KMS-11 (cell line): ENCODE data around the gene TIMM22.

Experiments used
- H2AFZ ChIP-seq: fragments of 200-600 bp; sonication (generic); 2 replicates; pipeline ENCODE4 v1.6.1; 2016; ENCODE audit warnings: antibody characterized with exemption, mixed run types, low read depth
- H3K27ac ChIP-seq: fragments of 200-600 bp; sonication (generic); 2 replicates; pipeline ENCODE4 v1.6.1; 2016; ENCODE audit warnings: mild to moderate bottlenecking, mixed run types
- H3K27me3 ChIP-seq: fragments of 200-600 bp; sonication (generic); 2 replicates; pipeline ENCODE4 v1.6.1; 2017; ENCODE audit warnings: mild to moderate bottlenecking, low read depth, mixed run types, moderate library complexity; ENCODE audit not compliant: insufficient read depth
- H3K36me3 ChIP-seq: fragments of 200-600 bp; sonication (generic); 2 replicates; pipeline ENCODE4 v1.6.1; 2017; ENCODE audit warnings: mild to moderate bottlenecking, mixed run types; ENCODE audit not compliant: insufficient read depth
- H3K4me1 ChIP-seq: fragments of 200-600 bp; sonication (generic); 2 replicates; pipeline ENCODE4 v1.6.1; 2016; ENCODE audit warnings: mild to moderate bottlenecking, low read depth, mixed run types; ENCODE audit not compliant: poor library complexity, severe bottlenecking
- H3K4me2 ChIP-seq: fragments of 200-600 bp; sonication (generic); 2 replicates; pipeline ENCODE4 v1.7.0; 2016; ENCODE audit warnings: mild to moderate bottlenecking, mixed run types
- H3K4me3 ChIP-seq: fragments of 200-600 bp; sonication (generic); IDR thresholded peaks from 2 replicates; pipeline ENCODE4 v1.6.1; 2017; ENCODE audit warnings: low read depth, low read length, mixed read lengths; ENCODE audit not compliant: insufficient read depth
- H3K79me2 ChIP-seq: fragments of 200-600 bp; sonication (generic); 2 replicates; pipeline ENCODE4 v1.6.1; 2016; ENCODE audit warnings: low read depth, mixed run types; ENCODE audit not compliant: insufficient read depth
- H3K9ac ChIP-seq: fragments of 200-600 bp; sonication (generic); 2 replicates; pipeline ENCODE4 v1.6.1; 2016; ENCODE audit warnings: mild to moderate bottlenecking, mixed run types
- H4K20me1 ChIP-seq: fragments of 200-600 bp; sonication (generic); 2 replicates; pipeline ENCODE4 v1.6.1; 2016; ENCODE audit warnings: mild to moderate bottlenecking, mixed run types; ENCODE audit not compliant: insufficient read depth
- TF ChIP-seq, protein P1 (sequence below): fragments of 200-600 bp; sonication (generic); conservative IDR thresholded peaks from 2 replicates; pipeline ENCODE4 v1.6.1; 2017; ENCODE audit warnings: low read depth, mild to moderate bottlenecking, antibody characterized with exemption, low read length, moderate library complexity, mixed read lengths

The TIMM22 gene

GRCh38 chr17:998111-998510, 1.2 kb downstream of the TIMM22 start:
- Histone ChIP-seq H3K9ac (peak overlapping the region; percentile 78; the same call in 1 of the 2 replicates), H4K20me1 (no peaks in the 10 kb centered on the region)

DNA sequence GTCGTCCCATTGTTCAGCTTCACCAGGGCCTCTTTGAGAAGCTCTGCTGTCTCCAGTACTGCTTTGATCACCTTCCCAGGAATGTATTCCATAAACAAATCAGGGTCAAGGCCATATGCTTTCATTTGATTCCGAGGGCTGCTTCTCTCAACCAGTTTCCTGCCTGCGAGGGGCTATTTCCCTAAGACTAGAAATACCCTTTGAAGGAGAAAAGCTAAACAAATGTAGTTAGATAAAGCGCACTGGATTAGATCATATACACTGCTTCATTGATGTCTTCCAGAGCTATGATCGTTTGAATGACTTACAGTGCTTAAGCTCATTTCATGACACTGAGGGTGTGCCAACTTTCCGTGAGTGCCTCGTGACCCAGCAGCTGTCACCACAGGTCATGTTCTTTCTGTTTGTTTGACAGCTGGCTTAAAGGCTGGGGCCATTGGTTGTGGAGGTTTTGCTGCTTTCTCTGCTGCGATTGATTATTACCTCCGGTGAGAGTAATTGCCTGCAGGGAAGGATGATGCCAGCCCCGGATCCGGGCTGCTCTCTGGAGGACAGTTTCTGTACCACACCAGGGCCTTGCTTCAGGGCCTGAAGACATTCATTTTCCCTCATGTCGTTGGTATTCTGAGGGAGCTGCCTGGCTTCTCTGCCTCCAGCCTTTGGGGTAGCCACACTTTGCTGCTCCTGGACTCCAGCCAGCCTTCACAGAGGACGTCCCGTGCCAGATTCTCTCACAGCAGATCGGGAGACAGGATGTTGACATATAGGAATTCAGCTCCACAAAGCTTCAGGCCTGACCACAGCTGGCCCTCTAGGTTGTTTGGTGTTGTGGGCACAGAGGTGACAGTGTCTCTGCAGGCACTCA, 3.9 kb downstream of the TIMM22 start:
- H3K4me1 ChIP-seq: peaks cover 18% of the 10 kb centered on the region
- no peak overlapping the region for H3K4me3 ChIP-seq
- no peaks in the 10 kb centered on the region for H4K20me1 ChIP-seq
- no peak overlapping the region for H3K4me2 ChIP-seq
- peaks cover 14% of the 10 kb centered on the region for H3K79me2 ChIP-seq
- H3K27ac ChIP-seq: no peak overlapping the region
- H3K9ac ChIP-seq: no peak overlapping the region
- H3K27me3 ChIP-seq: no peaks in the 10 kb centered on the region
- no peak overlapping the region for H2AFZ ChIP-seq
- H3K36me3 ChIP-seq: no peaks in the 10 kb centered on the region; the same call in 1 of the 2 replicates
- TF ChIP-seq, protein P1, sequence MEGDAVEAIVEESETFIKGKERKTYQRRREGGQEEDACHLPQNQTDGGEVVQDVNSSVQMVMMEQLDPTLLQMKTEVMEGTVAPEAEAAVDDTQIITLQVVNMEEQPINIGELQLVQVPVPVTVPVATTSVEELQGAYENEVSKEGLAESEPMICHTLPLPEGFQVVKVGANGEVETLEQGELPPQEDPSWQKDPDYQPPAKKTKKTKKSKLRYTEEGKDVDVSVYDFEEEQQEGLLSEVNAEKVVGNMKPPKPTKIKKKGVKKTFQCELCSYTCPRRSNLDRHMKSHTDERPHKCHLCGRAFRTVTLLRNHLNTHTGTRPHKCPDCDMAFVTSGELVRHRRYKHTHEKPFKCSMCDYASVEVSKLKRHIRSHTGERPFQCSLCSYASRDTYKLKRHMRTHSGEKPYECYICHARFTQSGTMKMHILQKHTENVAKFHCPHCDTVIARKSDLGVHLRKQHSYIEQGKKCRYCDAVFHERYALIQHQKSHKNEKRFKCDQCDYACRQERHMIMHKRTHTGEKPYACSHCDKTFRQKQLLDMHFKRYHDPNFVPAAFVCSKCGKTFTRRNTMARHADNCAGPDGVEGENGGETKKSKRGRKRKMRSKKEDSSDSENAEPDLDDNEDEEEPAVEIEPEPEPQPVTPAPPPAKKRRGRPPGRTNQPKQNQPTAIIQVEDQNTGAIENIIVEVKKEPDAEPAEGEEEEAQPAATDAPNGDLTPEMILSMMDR: no peak

More at GRCh38 chr17:998111-998510, 1.2 kb downstream of the TIMM22 start:
- Histone ChIP-seq H3K4me2 (peak overlapping the region; percentile 54), H3K79me2 (peaks cover 14% of the 10 kb centered on the region), H3K36me3 (no peaks in the 10 kb centered on the region; the same call in 1 of the 2 replicates), H3K27me3 (no peaks in the 10 kb centered on the region), H3K27ac (no peak overlapping the region), H3K4me3 (no peak overlapping the region), H3K4me1 (peaks cover 18% of the 10 kb centered on the region), H2AFZ (no peak overlapping the region)
- TF ChIP-seq, protein P1: no peak

- Histone ChIP-seq H3K27me3 (no peaks in the 10 kb centered on the region), H3K9ac (no peak overlapping the region), H3K27ac (no peak overlapping the region), H3K4me3 (no peak overlapping the region), H3K4me2 (no peak overlapping the region), H3K36me3 (no peaks in the 10 kb centered on the region; the same call in 1 of the 2 replicates), H2AFZ (no peak overlapping the region), H4K20me1 (no peaks in the 10 kb centered on the region), H3K79me2 (peaks cover 14% of the 10 kb centered on the region), H3K4me1 (peaks cover 18% of the 10 kb centered on the region)
- TF ChIP-seq, protein P1: no peak
Measured at GRCh38 chr17:1001640-1002411, 4.9 kb downstream of the TIMM22 start.

GRCh38 chr17:1002412-1002753, 5.5 kb downstream of the TIMM22 start:
- Histone ChIP-seq H4K20me1 (no peaks in the 10 kb centered on the region), H3K9ac (no peak overlapping the region), H3K27me3 (no peaks in the 10 kb centered on the region), H3K27ac (no peak overlapping the region), H3K79me2 (peaks cover 10% of the 10 kb centered on the region), H2AFZ (no peak overlapping the region), H3K4me2 (no peak overlapping the region), H3K4me3 (no peak overlapping the region), H3K36me3 (no peaks in the 10 kb centered on the region; the same call in 1 of the 2 replicates), H3K4me1 (peaks cover 18% of the 10 kb centered on the region)
- TF ChIP-seq, protein P1: no peak
